Measurements from ENCODE around the gene CSNK2A3. TPM values are rescaled to one million over a fixed set of nuclear protein-coding genes. Genes with fewer than 3 reads are reported as not detected.

Gene CSNK2A3
- total RNA-seq, 3 donors from 2014 or later = 1.0 to 1.1 (median 1.1) TPM

DNA sequence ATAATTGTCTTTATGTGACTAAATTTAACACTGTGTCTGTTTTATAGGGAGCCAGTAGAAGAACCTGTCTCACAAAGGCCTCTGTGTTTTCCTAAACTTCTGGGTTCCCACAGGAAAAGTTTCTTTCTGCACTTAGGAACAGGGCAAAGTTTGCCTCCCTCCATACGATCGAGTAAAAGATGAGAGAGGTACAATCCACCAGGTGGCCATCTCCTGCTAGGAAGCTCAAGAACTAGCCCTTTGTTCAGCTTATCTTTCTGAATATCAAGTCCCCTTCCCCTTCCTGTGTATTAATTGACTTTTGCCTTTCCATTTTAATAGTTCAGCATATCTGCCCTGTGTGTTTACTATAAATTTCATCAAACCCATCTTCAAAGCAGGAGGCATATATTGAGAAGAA lies 18.0 kb downstream of the CSNK2A3 start:
- H3K9me3 Mint-ChIP-seq = no peaks in the 10 kb centered on the region
- no peak overlapping the region for H3K4me3 Mint-ChIP-seq

DNA sequence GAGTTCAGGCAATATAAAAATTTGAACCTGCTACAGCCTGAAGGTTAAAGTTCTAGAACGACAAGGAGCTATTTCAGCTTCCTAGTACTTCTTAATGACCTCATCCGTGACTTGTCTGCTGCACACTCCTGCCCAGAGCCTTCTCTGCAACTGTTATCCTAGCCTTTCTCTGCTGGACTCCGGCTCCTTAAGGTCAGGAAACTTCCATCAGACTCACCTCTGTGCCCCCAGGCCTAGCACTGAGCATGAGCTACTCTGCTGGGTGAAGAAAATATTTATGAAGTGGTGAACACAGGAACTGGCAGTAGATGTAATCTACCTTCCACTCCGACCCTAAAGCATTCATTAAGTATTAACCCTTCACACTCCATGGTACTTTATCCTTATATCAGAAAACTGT lies 18.4 kb downstream of the CSNK2A3 start:
- no peak for DNase-seq
- Mint-ChIP-seq H3K4me3 (no peak overlapping the region), H3K36me3 (ENCODE audit: insufficient read depth) (no peaks in the 10 kb centered on the region), H3K9me3 (no peaks in the 10 kb centered on the region), H3K4me1 (ENCODE audit: low read depth) (no peaks in the 10 kb centered on the region), H3K27me3 (ENCODE audit: low read depth) (peaks cover 6% of the 10 kb centered on the region)
- no peak for ATAC-seq

More for the DNA sequence above, 18.0 kb downstream of the CSNK2A3 start:
- Mint-ChIP-seq H3K36me3 (ENCODE audit: insufficient read depth) (no peaks in the 10 kb centered on the region), H3K4me1 (ENCODE audit: low read depth) (no peaks in the 10 kb centered on the region), H3K27me3 (ENCODE audit: low read depth) (peaks cover 6% of the 10 kb centered on the region)
- ATAC-seq (no peak), DNase-seq (no peak)

DNA sequence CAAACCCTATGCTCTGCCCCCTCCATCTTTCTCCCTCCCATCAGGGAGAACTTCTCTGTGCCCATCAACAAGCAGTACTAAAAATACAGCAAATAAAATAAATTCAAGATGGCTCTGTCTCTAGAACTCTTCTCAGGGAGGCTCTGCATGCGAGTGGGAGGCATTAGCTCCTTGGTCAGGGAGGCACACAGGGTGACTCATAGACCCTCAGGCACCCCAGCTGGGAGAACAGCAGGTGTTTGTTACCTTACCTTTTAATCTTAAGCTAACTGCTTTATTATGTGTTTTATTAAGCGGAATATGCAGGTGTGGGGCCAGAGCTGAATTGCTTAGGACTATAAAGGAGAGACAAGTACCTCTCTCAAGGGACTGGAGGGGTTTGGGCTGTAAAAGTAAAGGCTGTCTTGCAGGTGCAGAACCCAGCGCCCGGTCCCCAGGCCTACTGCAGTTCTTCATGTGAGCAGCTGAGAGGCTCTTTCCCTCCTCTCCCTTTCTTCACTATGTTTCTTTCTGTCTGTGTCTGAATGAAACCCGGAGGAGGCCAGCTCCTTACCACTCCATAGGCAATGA lies 20.8 kb downstream of the CSNK2A3 start:
- no peak for ATAC-seq
- no peak overlapping the region for H3K4me3 Mint-ChIP-seq
- no peaks in the 10 kb centered on the region for H3K9me3 Mint-ChIP-seq
- H3K36me3 Mint-ChIP-seq (ENCODE audit: insufficient read depth) = no peaks in the 10 kb centered on the region
- no peaks in the 10 kb centered on the region for H3K4me1 Mint-ChIP-seq (ENCODE audit: low read depth)
- peaks cover 6% of the 10 kb centered on the region for H3K27me3 Mint-ChIP-seq (ENCODE audit: low read depth)
- no peak for DNase-seq

DNA sequence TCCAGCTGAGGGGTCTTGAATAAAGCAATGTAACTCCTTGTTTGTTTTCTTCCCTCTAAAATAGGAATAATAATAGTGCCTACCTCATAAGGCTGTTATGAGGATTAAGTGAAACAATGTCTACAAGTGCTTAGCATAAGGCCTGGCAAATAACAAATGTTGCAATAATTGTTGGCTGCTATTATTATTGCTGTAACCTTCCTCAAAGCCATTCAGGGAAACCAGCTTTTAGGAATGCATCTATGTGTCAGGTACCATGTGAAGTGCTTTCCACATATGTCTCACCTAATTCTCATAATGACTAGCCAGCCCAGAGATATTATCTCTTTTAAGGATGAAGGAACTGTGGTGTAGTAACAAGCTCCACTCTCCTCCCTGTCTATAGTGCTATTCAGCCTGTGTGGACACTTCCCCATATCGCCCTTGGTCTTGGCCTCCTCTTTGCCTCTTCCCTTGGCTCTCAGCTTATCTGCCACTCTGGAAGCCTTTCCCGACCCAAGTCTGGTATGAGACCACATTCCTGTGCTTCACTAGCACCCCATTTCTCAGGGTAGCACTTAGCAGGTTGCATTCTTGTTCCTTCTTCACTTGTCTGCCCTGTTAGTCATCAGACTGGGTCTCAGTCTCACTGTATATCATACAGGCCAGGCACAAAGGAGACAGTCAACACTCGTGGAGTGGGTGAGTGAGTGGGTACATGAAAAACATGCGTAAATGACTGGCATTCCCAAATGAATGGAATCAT lies 23.8 kb downstream of the CSNK2A3 start:
- H3K27me3 Mint-ChIP-seq (ENCODE audit: low read depth) = peaks cover 5% of the 10 kb centered on the region
- DNase-seq = no peak
- no peaks in the 10 kb centered on the region for H3K4me1 Mint-ChIP-seq (ENCODE audit: low read depth)
- H3K36me3 Mint-ChIP-seq (ENCODE audit: insufficient read depth) = no peaks in the 10 kb centered on the region
- H3K4me3 Mint-ChIP-seq = no peak overlapping the region
- H3K9me3 Mint-ChIP-seq = no peaks in the 10 kb centered on the region
- no peak for ATAC-seq

DNA sequence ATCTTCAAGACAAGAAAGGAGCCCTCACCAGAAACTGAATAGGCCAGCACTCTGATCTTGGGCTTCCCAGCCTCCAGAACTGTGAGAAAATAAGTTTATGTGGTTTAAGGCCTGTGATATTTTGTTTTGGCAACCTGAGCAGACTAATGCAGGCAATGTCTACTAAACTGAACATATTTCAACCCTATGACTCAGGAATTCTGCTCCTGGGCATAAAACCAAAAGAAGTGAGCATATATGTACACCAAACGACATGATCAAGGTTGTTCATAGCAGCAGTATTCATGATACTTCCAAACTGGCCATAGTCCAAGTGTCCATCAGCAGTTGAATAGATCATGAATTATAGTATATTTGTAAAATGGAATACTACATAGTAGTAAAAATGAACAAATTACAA lies 29.0 kb downstream of the CSNK2A3 start:
- Mint-ChIP-seq H3K27me3 (ENCODE audit: low read depth) (peaks cover 1% of the 10 kb centered on the region), H3K4me1 (ENCODE audit: low read depth) (no peaks in the 10 kb centered on the region), H3K36me3 (ENCODE audit: insufficient read depth) (no peaks in the 10 kb centered on the region), H3K9me3 (peaks cover 10% of the 10 kb centered on the region), H3K4me3 (no peak overlapping the region)
- no peak for DNase-seq
- ATAC-seq = no peak

DNA sequence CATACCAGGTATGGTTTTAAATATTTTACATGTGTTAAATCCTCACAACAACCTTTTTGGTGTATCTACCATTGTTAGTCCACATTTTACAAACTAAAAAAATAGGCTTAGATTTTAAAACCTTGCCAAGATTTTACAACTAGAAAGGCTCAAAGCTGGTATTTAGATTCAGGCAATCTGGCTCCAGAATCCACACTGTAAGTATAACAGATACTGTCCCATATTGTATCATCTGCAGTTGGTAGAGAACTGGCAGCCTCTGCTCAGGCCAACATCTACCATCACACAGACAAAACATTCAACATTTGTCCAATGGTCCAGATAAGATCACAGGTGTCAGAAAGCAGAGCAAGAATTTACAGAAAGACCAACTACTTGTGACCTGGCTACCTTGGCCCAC lies 30.9 kb downstream of the CSNK2A3 start:
- ATAC-seq (no peak), DNase-seq (no peak)
- H3K9me3 Mint-ChIP-seq = peaks cover 10% of the 10 kb centered on the region
- H3K36me3 Mint-ChIP-seq (ENCODE audit: insufficient read depth) = no peaks in the 10 kb centered on the region
- no peaks in the 10 kb centered on the region for H3K4me1 Mint-ChIP-seq (ENCODE audit: low read depth)
- no peak overlapping the region for H3K4me3 Mint-ChIP-seq
- peaks cover 4% of the 10 kb centered on the region for H3K27me3 Mint-ChIP-seq (ENCODE audit: low read depth)

DNA sequence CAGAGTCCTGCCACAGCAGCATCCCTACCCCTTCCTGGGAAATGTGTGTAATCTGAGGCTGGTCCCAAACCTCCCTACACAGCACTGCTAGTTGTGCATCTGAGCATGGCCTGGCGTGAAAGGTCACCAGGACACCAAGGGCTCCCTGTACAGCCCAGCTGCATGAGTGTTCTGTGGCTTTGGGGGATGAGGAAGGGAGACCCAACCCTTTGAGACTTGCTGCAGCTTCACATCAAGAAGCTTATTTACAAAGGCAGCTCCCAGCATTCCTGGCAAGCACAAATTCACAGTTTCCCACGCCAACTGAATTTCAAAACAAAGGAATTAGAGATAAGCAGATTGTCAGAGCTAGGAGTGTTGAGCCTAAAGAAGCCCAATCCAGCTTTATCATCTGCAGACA lies 32.2 kb downstream of the CSNK2A3 start:
- Mint-ChIP-seq H3K4me1 (ENCODE audit: low read depth) (no peaks in the 10 kb centered on the region), H3K36me3 (ENCODE audit: insufficient read depth) (no peaks in the 10 kb centered on the region), H3K9me3 (peaks cover 10% of the 10 kb centered on the region), H3K4me3 (no peak overlapping the region), H3K27me3 (ENCODE audit: low read depth) (peaks cover 4% of the 10 kb centered on the region)
- DNase-seq = no peak
- no peak for ATAC-seq

DNA sequence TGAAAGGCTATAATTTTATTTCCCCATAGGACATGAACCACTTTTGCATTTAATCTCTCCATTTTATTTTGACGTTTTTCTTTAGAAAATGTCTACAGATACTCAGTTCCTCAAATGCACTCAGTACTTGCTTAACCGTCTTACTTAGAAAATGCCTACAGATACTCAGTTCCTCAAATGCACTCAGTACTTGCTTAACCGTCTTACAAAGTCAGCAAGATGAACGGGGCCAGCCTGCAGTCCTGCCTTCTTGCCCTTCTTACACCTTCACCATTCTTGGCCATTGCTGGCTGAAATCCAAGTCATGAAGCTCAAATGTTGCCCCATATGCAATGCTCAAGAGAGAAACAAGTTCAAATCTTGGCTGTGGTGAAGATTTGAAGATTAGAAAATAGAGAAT lies 34.1 kb downstream of the CSNK2A3 start:
- H3K4me1 Mint-ChIP-seq (ENCODE audit: low read depth) = no peaks in the 10 kb centered on the region
- no peaks in the 10 kb centered on the region for H3K36me3 Mint-ChIP-seq (ENCODE audit: insufficient read depth)
- H3K9me3 Mint-ChIP-seq = peaks cover 10% of the 10 kb centered on the region
- DNase-seq = no peak
- no peak for ATAC-seq
- no peak overlapping the region for H3K4me3 Mint-ChIP-seq
- H3K27me3 Mint-ChIP-seq (ENCODE audit: low read depth) = peaks cover 4% of the 10 kb centered on the region

DNA sequence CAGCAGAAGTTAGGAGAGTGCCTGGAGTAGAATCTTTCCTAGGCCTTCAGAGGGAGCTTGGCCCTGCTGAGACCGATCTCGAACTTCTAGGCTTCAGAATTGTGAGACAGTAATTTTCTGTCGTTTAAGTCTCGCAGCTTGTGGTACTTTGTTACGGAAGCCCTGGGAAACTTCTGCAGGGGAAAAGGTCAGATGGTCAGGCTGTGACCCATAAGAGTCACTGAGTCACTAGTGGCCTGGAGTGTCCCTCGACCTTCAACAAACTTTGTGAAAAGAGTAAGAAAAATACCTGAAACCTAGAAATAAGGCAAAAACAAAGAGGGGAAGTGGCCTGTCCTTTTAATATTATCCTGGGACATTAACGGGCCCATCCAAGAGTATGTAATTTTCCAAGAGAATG lies 34.6 kb downstream of the CSNK2A3 start:
- ATAC-seq (no peak), DNase-seq (no peak)
- Mint-ChIP-seq H3K27me3 (ENCODE audit: low read depth) (peaks cover 4% of the 10 kb centered on the region), H3K9me3 (peaks cover 10% of the 10 kb centered on the region), H3K36me3 (ENCODE audit: insufficient read depth) (no peaks in the 10 kb centered on the region), H3K4me3 (no peak overlapping the region), H3K4me1 (ENCODE audit: low read depth) (no peaks in the 10 kb centered on the region)

DNA sequence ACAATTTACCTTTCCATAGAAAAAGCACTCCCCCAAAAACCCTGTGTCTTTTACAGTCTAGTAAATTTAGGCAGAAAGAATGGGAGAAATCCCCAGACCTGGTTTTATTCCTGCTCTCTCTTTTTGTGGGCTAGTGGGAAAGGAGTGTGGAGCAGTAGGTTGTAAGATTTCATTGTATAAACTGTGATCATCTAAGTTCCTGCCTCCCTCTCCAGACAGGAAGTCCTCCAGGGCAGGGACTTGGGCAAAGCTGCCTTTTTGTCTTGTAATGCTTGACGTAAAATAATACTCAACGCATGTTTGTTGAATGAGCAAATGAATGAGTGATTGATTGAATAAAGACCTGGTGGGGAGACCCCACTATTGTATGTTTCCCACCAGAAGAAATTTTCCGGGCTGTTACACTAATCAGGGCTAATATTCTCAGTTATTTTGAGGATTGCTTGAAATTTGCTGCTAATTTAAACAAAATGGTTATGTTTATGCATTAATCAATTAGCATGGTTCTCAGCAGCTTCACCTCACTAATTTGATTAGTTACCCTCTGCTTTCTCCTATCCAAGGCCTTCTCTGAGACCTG lies 36.3 kb downstream of the CSNK2A3 start:
- ATAC-seq (no peak), DNase-seq (no peak)
- no peaks in the 10 kb centered on the region for H3K36me3 Mint-ChIP-seq (ENCODE audit: insufficient read depth)
- peaks cover 4% of the 10 kb centered on the region for H3K27me3 Mint-ChIP-seq (ENCODE audit: low read depth)
- no peak overlapping the region for H3K4me3 Mint-ChIP-seq
- H3K4me1 Mint-ChIP-seq (ENCODE audit: low read depth) = no peaks in the 10 kb centered on the region
- H3K9me3 Mint-ChIP-seq = no peaks in the 10 kb centered on the region

DNA sequence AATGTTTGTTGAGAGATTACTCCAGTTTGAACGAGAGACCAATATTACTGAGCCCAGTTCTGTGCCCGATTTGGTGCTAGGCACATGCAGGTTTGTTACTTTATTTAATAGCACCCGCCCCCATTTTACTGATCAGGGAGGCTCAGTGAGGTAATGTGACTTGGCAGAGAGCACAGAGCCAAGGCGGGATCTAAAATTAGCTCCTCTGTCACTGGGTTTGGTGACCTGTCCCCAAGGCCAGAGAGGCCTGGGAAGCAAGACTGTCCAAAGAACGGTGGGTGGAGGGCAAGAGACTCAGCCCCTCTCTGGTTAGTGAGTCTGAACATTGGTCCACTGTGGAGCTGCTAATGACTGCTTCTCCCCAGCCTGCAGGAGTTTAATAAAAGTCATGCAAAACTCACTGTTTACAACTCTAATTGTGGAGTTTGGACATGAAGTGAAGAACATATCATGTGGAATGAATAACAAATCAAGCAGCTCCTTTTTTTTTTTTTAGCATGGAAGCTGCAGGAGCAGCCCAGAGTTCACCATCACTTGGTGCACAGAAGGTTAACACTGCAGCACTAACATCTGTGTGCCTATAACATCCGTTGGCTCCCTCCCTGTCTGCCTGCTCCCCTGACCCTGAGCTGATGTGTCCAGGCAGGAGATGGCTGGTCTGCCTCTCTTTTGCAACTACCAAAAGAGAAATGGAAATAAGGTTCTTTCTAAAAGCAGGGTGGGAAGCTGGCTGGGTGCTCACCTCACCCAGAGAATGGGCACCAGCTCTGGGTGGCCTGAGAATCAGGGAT lies 39.0 kb downstream of the CSNK2A3 start:
- Mint-ChIP-seq H3K4me3 (no peak overlapping the region), H3K9me3 (no peaks in the 10 kb centered on the region), H3K27me3 (ENCODE audit: low read depth) (peaks cover 3% of the 10 kb centered on the region), H3K4me1 (ENCODE audit: low read depth) (peaks cover 6% of the 10 kb centered on the region), H3K36me3 (ENCODE audit: insufficient read depth) (no peaks in the 10 kb centered on the region)
- ATAC-seq (no peak), DNase-seq (no peak)

DNA sequence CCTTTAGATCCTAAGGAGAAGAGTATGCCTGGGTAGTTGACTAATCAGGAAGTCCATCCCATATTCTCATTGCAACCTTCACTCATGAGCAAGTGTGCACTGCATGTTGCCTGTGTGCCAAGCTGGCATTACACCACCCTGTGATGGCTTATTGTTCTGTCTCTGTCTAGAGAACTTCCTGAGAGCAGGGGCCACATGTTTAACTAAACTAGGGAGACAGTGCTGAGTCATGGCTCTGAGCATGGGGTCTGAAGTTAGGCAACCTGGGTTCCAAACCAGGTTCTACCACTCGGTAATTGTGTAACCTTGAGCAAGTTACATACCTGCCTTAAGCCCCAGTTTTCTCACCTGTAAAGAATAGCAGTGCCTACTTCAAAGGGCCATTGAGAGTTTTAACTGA lies 39.6 kb downstream of the CSNK2A3 start:
- ATAC-seq (no peak), DNase-seq (no peak)
- no peak overlapping the region for H3K4me3 Mint-ChIP-seq
- no peaks in the 10 kb centered on the region for H3K36me3 Mint-ChIP-seq (ENCODE audit: insufficient read depth)
- no peaks in the 10 kb centered on the region for H3K27me3 Mint-ChIP-seq (ENCODE audit: low read depth)
- no peaks in the 10 kb centered on the region for H3K9me3 Mint-ChIP-seq
- H3K4me1 Mint-ChIP-seq (ENCODE audit: low read depth) = peaks cover 6% of the 10 kb centered on the region

DNA sequence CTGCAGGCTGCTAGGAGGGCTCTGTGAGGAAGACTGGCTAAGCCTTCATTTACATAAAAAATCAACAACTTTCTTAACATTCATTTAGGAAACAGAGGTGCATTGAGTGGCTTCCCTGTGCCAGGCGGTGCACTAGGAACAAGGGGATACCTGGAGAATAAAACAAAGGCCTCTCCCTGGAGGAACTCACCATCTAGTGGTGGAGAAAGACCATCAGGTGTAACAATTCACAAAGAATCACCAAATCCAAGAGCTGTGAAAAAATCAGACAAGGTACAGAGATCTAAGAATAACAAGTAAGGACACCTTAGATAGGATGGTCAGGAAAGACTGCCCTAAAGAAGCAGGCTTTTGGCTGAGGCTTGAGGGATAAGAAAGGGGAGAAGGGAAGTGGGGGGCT lies 40.3 kb downstream of the CSNK2A3 start:
- no peaks in the 10 kb centered on the region for H3K27me3 Mint-ChIP-seq (ENCODE audit: low read depth)
- ATAC-seq (no peak), DNase-seq (no peak)
- H3K4me3 Mint-ChIP-seq = no peak overlapping the region
- no peaks in the 10 kb centered on the region for H3K36me3 Mint-ChIP-seq (ENCODE audit: insufficient read depth)
- H3K4me1 Mint-ChIP-seq (ENCODE audit: low read depth) = peaks cover 6% of the 10 kb centered on the region
- H3K9me3 Mint-ChIP-seq = no peaks in the 10 kb centered on the region

DNA sequence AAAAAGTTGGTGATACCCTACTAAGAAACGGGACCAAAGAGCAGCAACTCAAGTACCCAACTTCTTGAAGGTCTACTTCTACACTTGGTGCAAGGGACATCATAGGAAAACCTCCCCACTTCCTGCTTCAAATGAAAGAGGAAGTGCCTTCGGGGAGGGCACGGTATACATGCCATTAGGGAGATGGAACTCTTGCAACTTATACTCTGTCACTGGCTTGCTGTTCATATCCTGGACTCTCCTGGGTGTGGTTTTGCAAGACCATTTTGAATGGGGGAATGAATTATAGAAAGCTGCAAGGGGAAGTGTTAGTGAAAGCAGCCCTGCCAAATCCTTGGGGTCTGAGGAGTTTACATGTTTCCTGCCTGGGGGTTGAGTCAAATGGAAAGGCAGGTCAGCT lies 41.9 kb downstream of the CSNK2A3 start:
- Mint-ChIP-seq H3K9me3 (no peaks in the 10 kb centered on the region), H3K27me3 (ENCODE audit: low read depth) (no peaks in the 10 kb centered on the region), H3K4me1 (ENCODE audit: low read depth) (peaks cover 6% of the 10 kb centered on the region), H3K36me3 (ENCODE audit: insufficient read depth) (no peaks in the 10 kb centered on the region), H3K4me3 (no peak overlapping the region)
- no peak for ATAC-seq
- no peak for DNase-seq

All from activated T-cell treated with anti-CD3 and anti-CD28 coated beads, Interleukin-2, amount 50 U/mL, for 4 hours (primary cell).